Right forelimb (tissue), 1 donor: ENCODE data around the gene IGSF9B.
"Not testable (repeated sequence)": the region's sequence is repeated elsewhere in the genome, so short reads cannot be mapped to it uniquely, and the experiment has no call there.

Source experiments
- DNase-seq: peaks from one replicate; pipeline ENCODE4 v3.0.0-alpha.2; 2018

IGSF9B gene

GRCh38 chr11:133956650-133957633 lies at the start of gene IGSF9B:
IGSF9B (minus strand) TSS chr11:133956968; CDS start chr11:133956754, 214 bp downstream.
- DNase-seq: peak; percentile 91

- DNase-seq: no peak
Observed at GRCh38 chr11:134004496-134005172, 47.9 kb upstream of the IGSF9B start.

GRCh38 chr11:134003792-134004495 lies 47.2 kb upstream of the IGSF9B start:
- no peak for DNase-seq

GRCh38 chr11:134002819-134003218 lies 46.1 kb upstream of the IGSF9B start:
- DNase-seq: not testable (repeated sequence)

GRCh38 chr11:134002338-134002737 lies 45.6 kb upstream of the IGSF9B start:
- not testable (repeated sequence) for DNase-seq

- no peak for DNase-seq
Observed at GRCh38 chr11:134001596-134001995, 44.8 kb upstream of the IGSF9B start.

- DNase-seq: no peak
Observed at GRCh38 chr11:134001088-134001487, 44.3 kb upstream of the IGSF9B start.

GRCh38 chr11:133999355-133999754 lies 42.6 kb upstream of the IGSF9B start:
- DNase-seq: no peak

- DNase-seq: no peak
Observed at GRCh38 chr11:133997554-133997953, 40.8 kb upstream of the IGSF9B start.

GRCh38 chr11:133996671-133997070 lies 39.9 kb upstream of the IGSF9B start:
- no peak for DNase-seq

- DNase-seq: no peak
Observed at GRCh38 chr11:133995066-133995465, 38.3 kb upstream of the IGSF9B start.

GRCh38 chr11:133993921-133994320 lies 37.2 kb upstream of the IGSF9B start:
- DNase-seq: no peak

- DNase-seq: no peak
Observed at GRCh38 chr11:133993107-133993506, 36.3 kb upstream of the IGSF9B start.

- no peak for DNase-seq
Observed at GRCh38 chr11:133992121-133992520, 35.4 kb upstream of the IGSF9B start.

- DNase-seq: no peak
Observed at GRCh38 chr11:133991101-133991500, 34.3 kb upstream of the IGSF9B start.

GRCh38 chr11:133990501-133990900 lies 33.7 kb upstream of the IGSF9B start:
- no peak for DNase-seq

GRCh38 chr11:133988686-133989410 lies 32.1 kb upstream of the IGSF9B start:
- DNase-seq: no peak

- DNase-seq: no peak
Observed at GRCh38 chr11:133987171-133987570, 30.4 kb upstream of the IGSF9B start.

GRCh38 chr11:133985981-133986944 lies 29.5 kb upstream of the IGSF9B start:
- no peak for DNase-seq

- no peak for DNase-seq
Observed at GRCh38 chr11:133984828-133985227, 28.1 kb upstream of the IGSF9B start.

GRCh38 chr11:133983660-133984316 lies 27.0 kb upstream of the IGSF9B start:
- no peak for DNase-seq
